Right lung (tissue), 10 donors: ENCODE results near the gene NKX1-2. TPM values are rescaled to one million over a fixed set of nuclear protein-coding genes. Genes with fewer than 3 reads are reported as not detected.

Source experiments
- DNase-seq, 2 donors: peaks; one replicate each; pipeline ENCODE4 v3.0.0-alpha.2; 2013
- long read RNA-seq, 8 donors: transcript quantifications; one replicate each; lab custom pipeline, GENCODE V29; 2026
- polyA plus RNA-seq, 5 donors: library from polyadenylated mRNA; unstranded; fragments of 120-200 nt; gene quantifications; one replicate each; pipeline versions ENCODE4 v1.2.1 to v1.2.3, GENCODE V29; 2013; ENCODE audit warnings: inconsistent platforms in 1 of 5, low replicate concordance in 1 of 5; ENCODE audit not compliant: insufficient read length in 5 of 5, insufficient read depth in 1 of 5

Gene NKX1-2
- polyA plus RNA-seq = not detected
- long read RNA-seq, donor 1 = 0 reads
- long read RNA-seq, donor 2 = 0 reads
- long read RNA-seq, donor 3 = 0 reads
- long read RNA-seq, donor 4 = 0 reads
- long read RNA-seq, donor 5 = 0 reads
- long read RNA-seq, donor 6 = 0 reads
- long read RNA-seq, donor 7 = 0 reads
- long read RNA-seq, donor 8 = 0 reads

DNA sequence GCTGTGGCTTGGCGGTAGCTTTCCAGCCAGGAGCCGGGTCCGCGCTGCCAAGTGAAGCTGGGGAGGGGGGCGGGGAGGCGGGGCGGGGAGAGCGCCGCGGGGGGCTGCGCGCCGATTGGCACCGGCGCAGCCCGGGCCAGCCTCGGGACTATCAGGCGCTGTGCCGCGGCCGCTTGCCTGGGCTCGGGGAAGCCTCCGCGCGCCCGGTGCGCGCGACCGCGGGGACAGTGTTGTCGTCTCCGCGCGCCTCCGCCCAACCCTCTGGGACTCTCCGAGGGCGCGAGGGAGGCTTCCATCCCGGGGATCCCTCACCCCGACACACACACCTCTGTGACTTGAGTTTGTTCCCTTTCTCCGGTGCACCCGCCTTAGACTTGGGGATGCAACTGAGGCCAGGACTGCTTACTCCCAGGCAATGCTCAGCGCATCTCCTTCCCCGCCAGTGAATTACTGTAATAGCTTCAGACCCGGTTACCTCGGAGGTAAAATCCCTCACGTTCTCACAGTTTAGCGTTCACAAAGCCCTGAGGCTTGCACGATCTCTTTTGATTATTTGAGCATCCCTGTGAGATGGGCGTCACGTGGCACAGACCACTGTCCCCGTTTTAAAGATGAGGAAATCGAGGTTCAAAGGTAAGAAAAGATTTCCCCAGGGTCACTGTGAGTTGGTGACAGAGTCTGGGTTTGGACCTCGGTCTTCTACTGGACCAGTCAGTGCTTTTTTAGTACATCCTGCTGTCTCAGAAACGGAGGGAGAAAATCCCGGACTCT lies at the start of gene NKX1-2:
Gene NKX1-2, minus strand, starts transcription at position 24 of the 771 bp plus-strand sequence. CDS start 92 bp downstream, outside the sequence.
- DNase-seq = no peak

DNA sequence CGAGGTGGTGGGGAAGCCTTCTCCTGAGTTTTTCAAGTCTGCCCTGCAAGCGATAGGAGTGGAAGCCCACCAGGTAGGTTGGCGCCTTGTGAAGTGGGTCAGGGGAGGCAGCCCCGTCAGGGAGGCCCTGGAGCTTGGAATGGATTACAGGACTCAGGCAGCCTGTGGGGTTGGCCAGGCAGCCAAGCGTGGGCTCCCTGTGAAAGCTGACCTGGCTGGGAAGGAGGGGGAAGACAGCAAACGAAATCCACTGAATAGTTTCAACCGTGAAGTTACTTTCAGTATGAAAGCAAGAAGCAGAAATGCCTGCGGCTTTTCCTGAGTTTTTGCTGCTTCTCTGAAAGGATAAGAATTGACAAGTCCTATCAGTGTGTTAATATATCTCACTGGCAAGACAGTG lies 48.2 kb upstream of the NKX1-2 start:
- DNase-seq = no peak

DNA sequence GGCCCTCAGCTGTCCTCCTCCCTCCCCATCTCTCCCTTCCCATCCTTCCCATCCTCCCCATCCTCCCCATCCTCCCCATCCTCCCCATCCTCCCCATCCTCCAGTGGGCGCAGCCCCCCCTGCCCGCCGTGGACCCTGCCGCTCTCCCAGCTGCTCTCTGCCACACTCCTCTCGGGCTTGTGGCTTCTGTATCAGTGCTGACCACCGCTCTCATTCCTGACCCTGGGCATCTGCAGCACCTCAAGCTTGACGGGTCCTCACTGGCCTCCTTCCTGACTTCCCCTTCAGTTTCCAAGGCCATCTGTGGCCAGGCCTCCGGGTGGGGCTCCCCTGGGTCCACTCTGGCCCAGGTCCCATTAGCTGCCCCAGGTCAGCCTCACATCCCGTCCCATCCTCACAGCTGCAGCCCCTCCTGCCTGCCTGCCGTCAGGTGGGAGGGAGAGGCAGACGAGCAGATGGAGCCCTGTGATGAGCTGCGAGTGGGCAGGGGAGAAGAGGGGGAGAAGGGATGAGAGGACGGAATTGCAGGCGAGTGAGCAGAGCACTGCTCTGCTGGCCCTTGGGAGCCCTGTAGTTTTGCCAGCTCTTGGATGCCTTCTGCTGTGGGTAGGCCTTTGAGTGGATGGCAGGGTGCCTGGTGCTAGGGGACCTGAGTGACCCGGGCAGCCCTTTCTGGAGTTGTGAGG lies 47.5 kb upstream of the NKX1-2 start:
- DNase-seq = no peak

DNA sequence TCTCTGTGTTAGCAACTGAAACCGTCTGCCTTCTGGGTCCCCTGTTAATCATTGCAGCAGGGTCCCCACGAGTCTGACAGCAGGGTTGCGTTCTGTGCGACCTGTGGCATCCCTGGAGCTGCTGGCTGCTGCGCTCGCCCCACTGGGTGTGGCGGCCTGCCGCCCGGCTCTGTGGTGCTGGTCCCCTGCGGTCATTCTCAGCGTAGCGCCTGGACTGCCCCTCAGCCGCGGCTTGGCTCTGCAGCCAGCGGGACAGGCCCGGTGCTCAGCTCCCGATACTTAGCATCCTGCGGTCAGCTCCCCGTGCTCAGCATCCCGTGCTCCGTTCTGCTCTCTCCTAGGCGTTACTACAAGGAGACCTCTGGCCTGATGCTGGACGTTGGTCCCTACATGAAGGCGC lies 46.8 kb upstream of the NKX1-2 start:
- DNase-seq = no peak

DNA sequence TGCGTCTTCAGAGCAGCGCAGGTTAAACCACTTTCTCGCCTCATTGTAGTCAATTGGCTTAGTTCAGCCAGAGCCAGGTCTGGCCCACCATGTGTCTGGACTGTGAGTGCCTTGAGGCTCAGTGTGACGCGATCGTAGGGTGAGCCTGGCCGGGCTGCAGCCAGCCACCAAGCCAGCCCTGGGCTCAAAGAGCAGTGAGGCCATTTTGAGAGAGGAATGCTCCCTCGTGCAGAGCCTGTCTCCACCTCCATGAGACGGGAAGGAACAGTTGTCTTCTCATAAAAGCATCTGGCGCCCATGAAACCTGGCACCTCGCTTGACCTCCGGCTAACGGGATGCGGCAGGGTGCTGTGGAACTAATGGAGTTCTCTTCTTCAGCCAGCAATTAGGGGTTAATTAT lies 46.3 kb upstream of the NKX1-2 start:
- DNase-seq = no peak

DNA sequence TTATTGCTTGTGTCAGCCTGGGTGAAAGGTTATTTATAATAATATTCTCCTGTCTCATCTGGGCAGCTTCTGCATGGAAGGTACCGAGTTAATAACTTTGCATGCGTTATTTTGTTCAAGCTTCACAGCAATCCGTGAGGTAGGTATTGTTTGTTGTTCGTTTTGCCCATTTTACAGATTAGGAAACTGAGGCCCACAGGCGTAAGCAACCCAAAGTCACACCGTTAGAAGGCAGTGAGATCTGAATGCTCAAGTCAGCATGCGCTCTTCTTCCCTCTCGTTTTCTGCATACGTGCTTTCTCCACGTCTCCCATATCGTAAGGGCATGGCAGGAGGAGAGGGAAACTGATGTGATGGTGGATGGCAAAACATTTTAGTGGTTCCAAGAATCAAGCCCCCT lies 45.9 kb upstream of the NKX1-2 start:
- DNase-seq = no peak

DNA sequence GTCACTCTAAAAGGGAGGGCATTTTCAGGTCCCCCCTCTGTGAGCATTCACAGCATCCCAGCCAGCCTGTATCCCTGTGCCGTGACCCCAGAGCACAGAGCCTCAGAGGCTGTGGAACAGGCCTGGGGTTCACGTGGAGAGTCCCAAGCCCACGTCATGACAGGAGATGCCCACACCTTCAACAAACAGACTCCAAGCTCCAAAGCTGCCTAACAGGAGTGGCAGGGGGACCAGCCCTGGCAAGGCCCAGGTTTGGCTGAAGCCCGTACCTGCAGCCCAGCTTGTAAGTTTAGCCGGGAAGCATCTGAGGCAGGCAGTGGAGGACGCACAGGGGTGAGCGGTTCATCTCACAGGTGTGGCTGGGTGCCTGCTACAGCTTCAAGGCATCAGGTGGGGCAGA lies 45.3 kb upstream of the NKX1-2 start:
- no peak for DNase-seq

DNA sequence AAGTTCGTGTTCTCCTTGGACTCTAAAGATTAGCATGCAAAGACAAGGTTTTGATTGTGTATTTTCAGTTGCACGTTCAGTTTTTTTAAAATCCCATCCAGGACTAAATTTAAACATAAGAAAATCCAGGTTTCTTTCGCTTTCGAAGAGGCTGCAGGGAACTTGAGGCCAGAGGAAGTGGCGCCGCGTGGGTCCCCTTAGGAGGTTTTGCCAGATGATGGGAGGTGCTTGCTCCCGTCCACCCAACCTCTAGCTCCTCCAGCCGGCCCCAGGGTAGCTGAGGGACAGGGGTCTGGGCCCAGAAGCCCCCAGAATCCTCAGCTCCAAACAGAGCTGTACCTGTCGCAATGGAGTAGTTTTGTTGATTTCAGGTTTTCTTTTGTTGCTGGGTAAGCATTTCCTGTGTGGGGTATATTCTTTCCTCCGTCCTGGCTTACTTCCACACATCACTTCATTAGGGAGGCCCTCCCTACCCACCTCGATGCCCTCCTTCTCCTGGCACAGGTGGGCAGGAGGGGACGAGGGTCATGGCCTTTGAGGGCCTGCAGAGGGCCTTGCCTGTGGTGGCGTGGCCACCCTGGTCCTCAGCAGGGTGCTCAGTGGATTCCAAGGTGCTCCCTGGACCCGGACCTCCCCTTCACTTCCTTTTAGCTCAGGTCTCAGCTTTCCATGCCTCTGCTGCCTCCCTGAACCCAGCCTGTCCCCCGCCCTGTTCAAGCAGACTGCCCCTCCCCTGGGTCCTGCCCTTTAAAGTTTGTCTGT lies 44.4 kb upstream of the NKX1-2 start:
- no peak for DNase-seq

DNA sequence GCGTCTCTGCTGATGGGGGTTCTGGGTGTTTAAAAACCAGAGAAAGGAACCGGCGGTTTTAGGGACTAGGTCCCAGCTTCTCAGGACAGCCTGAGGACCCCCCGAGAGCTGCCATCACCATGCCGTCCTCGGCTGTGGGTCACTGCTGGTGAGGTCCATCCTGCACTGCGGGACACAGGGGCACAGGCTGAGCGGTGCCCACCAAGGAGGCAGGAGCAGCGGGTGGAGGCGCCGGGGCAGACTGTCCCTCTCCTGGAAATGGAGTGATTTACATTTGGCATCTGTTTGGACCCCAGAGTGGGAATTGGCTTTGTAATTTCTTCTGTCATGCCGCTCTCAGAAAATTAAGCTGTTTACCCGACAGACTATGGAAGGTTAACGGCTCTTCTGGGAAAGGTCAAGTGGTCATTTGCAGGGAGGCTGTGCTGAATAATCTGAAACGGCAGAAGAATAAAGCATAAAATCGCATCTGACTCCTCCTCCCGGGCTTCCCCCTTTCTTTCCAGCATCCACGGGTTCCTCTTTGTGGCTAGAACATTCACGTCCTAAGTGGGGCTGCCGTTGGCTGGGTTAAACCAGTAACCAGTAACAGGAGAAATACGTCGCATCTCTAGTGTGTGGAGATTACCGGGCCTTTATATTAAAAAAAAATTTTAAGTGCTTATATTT lies 43.5 kb upstream of the NKX1-2 start:
- no peak for DNase-seq

DNA sequence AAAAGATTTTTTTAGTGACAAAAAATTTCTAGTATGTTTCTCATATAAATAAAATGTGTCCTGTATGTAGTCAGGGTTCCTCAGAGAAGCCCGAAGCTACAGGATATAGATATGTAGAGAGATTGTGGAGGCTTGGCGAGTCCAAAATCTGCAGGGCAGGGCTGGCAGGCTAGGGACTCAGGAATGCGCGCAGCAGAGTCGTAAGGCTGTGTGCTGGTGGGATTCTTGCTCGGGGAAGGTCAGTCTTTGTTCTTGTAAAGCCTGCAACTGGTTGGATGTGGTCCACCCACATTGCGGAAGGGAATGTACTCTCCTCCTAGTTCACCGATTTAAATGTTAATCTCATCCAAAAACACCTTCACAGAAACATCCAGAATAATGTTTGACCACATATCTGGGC lies 42.4 kb upstream of the NKX1-2 start:
- no peak for DNase-seq

DNA sequence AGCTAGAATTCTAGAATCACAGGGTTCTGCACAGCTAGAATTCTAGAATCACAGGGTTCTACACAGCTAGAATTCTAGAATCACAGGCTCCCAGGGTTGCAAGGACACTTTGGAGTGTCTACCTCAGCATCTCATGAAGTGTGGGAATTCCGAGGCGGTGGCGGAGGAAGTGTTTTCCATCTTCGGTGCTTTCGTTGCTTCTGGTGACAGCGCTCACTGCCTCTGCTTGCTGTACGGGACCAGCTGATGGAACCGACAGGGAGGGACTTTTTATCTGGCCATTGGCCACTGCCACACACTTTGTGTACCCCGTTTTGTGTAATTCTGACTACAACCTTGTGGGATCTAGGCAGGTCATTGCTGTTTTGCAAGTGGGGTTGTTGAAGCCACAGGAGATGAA lies 41.3 kb upstream of the NKX1-2 start:
- DNase-seq = no peak

DNA sequence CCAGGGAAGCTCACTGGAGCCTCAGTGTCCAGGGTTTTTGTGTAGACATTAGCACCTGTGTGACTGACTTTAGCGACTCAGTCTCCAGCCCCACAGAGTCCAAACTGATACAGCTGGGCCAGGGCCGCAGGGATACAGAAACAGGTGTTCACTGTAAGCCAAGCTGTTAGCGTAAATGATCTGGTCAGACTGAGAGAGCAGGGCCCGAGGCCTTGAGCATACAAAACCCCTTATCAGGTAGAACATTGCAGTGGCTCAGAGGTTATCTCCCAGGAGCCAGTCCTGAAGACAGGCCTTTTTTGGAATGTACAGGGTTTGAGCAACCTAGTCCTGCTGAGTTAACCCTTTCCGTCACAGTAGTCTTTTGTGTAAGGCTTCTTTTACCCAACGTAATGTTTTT lies 36.8 kb upstream of the NKX1-2 start:
- no peak for DNase-seq

DNA sequence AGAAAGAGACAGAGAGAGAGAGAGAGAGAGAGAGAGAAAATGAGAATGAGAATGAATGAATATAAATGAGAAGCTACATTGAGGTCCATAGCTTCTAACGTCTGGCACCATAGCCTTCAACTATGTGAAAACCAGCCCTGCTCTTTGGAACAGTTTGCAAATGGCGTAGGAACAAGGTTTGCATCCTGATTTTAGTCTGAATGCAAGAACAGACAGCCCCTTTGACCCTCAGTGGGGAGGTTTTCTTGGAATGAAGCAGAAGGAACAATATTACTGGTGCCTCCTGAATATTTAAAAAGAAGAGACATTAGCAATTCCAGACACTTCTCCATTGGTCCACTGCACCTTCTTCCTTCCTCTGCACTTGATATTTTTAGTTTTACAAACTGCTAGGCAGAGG lies 34.8 kb upstream of the NKX1-2 start:
- no peak for DNase-seq

DNA sequence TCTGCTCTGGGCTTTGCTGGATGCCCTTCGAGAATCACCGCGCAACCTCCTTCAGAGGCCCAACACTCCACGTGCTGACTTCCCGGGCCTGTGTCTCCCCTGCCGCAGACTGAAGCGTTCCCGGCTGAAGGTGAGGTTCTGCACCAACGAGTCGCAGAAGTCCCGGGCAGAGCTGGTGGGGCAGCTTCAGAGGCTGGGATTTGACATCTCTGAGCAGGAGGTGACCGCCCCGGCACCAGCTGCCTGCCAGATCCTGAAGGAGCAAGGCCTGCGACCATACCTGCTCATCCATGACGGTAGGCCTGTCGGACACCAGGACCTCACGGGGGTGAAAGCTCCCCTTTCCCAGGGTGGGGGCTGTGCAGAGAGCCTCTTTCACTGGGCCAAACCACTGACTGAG lies 34.2 kb upstream of the NKX1-2 start:
- no peak for DNase-seq

DNA sequence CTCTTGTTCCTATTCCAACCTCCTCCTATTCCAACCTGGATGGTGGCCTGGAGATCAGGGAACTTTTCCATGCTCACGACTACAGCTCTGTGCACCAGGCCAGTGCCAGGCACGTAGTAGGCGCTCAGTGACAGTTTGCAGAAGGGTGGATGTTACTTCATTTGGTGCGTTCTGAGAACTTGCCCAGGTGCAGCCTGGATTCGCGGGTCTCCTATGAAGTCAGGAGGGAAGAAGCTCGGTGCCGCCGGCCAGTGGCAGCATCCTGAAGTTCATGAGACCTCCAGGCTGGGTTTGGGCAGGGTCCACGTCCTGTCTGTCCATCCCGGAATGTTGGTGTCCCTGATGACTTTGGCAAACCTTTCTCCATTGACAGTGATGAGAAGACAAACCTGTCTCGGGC lies 33.0 kb upstream of the NKX1-2 start:
- no peak for DNase-seq

DNA sequence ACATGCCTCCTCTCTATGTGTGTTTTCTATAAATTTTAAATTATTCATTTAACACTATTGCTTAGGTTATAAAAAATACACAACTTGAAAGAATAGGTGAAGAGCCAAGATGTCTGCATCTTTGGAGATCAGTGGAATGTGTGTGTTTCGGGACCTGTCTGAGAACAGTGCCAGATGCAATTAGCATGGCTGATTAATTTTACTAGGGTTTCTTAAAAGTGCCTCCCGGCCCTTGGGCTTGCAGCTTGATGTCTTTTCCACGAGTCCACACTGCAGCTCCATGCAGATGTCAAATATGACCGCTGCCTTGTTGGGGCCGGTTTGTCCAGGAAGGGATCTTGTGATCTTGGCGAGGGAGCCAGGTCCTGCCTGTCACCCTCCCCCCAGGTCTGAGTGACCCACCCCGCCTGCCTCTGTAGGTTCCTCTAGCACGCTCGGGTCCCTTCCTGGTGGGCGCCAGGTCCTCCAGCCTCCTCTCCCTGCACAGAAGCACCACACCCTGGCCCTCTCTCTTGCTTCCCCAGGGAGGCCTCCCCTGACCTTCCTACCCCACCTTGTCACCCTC lies 32.5 kb upstream of the NKX1-2 start:
- no peak for DNase-seq

DNA sequence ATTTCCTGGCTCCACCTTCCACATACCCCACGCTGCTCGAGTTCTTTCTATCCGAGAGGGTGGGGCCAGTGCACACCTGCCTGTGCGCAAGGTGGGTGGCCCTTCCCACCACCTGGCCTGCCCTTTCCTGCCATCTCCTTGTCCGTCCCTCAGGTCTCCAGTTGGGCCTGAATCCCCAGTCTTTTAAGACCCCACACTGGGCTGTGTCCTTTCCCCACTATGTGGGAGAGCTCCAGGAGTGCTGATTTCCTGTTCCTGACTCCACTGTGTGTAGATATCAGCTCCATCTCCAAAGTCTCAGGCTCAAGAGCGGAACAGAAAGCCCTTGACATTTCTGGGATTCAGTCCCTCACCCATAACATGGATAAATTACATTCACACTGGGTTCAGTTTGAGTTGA lies 31.9 kb upstream of the NKX1-2 start:
- DNase-seq = no peak

DNA sequence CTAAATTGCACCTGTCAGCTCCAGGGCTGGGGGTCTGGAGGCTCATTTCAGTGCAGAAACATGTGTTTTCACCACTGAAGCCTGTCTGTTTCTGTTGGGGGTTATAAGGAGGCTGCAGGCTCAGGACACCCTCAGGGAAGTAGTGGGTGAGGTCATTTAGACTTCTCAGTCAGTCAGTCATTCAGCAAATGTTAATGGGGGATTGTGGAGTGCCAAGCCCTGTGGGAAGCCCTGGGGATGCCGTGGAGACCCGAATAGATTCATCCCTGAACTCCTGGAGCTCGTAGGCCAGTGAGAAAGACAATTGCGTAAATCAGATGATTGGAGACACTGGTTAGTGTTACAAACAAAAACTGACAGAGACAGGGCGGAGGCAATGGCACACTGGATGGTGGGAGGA lies 31.0 kb upstream of the NKX1-2 start:
- DNase-seq = no peak

DNA sequence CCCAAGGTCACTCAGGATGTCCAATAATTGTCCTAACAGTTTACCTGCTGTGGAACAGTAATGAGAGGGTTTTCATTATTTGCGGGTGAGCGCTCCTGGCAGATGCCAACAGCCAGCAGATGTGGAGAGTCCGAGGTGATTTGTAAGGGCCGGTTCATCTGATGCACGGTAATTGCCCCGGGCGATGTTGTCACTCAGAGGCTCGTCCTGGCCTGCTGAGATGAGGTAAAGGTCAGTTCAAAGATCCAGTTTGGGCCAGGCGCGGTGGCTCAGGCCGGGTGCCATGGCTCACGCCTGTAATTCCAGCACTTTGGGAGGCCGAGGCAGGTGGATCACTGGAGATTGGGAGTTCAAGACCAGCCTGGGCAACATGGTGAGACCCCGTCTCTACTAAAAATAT lies 28.7 kb upstream of the NKX1-2 start:
- no peak for DNase-seq

DNA sequence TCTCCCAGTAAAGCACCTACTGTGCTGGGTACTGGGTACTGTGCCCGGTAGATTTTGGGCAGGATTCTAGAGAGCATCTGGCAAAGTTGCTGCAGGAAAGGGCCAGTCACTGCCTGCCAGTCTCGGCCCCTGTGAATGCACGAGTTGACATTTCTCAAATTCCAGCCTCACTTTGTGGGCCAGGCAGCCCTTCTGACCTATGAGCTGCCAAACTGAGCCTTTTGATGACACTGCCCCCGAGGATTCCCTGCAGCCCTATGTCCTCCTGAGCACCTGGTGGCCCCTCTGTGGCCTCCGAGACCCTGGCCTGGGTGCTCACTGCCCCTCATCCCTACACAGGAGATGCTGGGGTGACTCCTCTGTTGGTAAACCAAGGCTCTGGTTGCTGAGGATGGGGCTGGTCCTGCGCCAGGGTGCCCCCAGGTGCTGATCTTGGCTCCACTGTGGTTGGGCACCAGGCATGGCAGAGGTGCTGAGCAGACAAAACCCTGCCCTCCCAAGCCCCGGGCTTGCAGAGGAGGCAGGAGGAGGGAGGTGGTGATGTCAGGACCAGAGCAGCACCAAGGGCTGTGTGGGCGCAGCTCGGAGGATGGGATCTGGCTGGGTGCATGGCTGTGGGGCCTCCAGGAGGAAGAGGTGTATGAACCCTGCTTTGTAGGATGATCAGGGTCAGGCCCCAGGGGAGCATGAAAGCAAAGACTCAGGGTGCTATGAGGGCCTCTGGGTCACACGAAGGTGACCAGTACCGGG lies 28.0 kb upstream of the NKX1-2 start:
- DNase-seq = no peak
